SU-DHL-6 (cell line): ENCODE results near the gene CRADD.

Experiments
- CTCF ChIP-seq: fragments of 200-600 bp; sonication (generic); IDR thresholded peaks from one replicate; pipeline ENCODE4 v1.5.1; 2017; ENCODE audit warnings: antibody characterized with exemption, mild to moderate bottlenecking, low read length, moderate library complexity; ENCODE audit not compliant: insufficient read depth, poor library complexity, severe bottlenecking
- EZH2phosphoT487 ChIP-seq: fragments of 200-600 bp; sonication (generic), shearing (Covaris generic); conservative IDR thresholded peaks from 2 replicates; pipeline ENCODE4 v1.6.1; 2018; ENCODE audit warnings: mild to moderate bottlenecking, antibody characterized with exemption, low read length, moderate library complexity, mixed read lengths

- TF ChIP-seq CTCF (no peak), EZH2phosphoT487 (no peak)
These were observed 115.8 kb downstream of the CRADD start for GRCh38 chr12:93793007-93793406.
